ENCODE data around the gene ZMYND19.
"Not testable (repeated sequence)": the region's sequence is repeated elsewhere in the genome, so short reads cannot be mapped to it uniquely, and the experiment has no call there.

Gene ZMYND19

GRCh38 chr9:137564134-137564533 is 26.2 kb downstream of the ZMYND19 start:
- Histone ChIP-seq H3K4me3 (replicated peaks; ENCODE audit: low read depth, low read length) (no peak overlapping the region), H3K27me3 (replicated peaks; ENCODE audit: control insufficient read depth, insufficient read depth, low read length) (no peaks in the 10 kb centered on the region), H3K36me3 (ENCODE audit: control insufficient read depth, insufficient read depth, low read length) (peaks cover 6% of the 10 kb centered on the region)
- no peak for TF ChIP-seq CTCF (IDR thresholded peaks at IDR 0.05; ENCODE audit: insufficient read depth, low read length, poor library complexity, severe bottlenecking)
- no peak for DNase-seq (ENCODE audit: extremely low read depth, insufficient read length)

- no peak for TF ChIP-seq CTCF (IDR thresholded peaks at IDR 0.05; ENCODE audit: insufficient read depth, low read length, poor library complexity, severe bottlenecking)
- Histone ChIP-seq H3K27me3 (replicated peaks; ENCODE audit: control insufficient read depth, insufficient read depth, low read length) (no peaks in the 10 kb centered on the region), H3K4me3 (replicated peaks; ENCODE audit: low read depth, low read length) (no peak overlapping the region), H3K36me3 (ENCODE audit: control insufficient read depth, insufficient read depth, low read length) (peaks cover 15% of the 10 kb centered on the region)
- no peak for DNase-seq (ENCODE audit: extremely low read depth, insufficient read length)
Observed at GRCh38 chr9:137558127-137558526, 32.2 kb downstream of the ZMYND19 start.

- no peaks in the 10 kb centered on the region for H3K27me3 ChIP-seq (replicated peaks; ENCODE audit: control insufficient read depth, insufficient read depth, low read length)
- DNase-seq (ENCODE audit: extremely low read depth, insufficient read length) = no peak
- peaks cover 15% of the 10 kb centered on the region for H3K36me3 ChIP-seq (ENCODE audit: control insufficient read depth, insufficient read depth, low read length)
- no peak for TF ChIP-seq CTCF (IDR thresholded peaks at IDR 0.05; ENCODE audit: insufficient read depth, low read length, poor library complexity, severe bottlenecking)
- H3K4me3 ChIP-seq (replicated peaks; ENCODE audit: low read depth, low read length) = no peak overlapping the region
Observed at GRCh38 chr9:137556069-137556838, 34.1 kb downstream of the ZMYND19 start.

GRCh38 chr9:137555179-137555578 is 35.1 kb downstream of the ZMYND19 start:
- no peak for TF ChIP-seq CTCF (IDR thresholded peaks at IDR 0.05; ENCODE audit: insufficient read depth, low read length, poor library complexity, severe bottlenecking)
- Histone ChIP-seq H3K36me3 (ENCODE audit: control insufficient read depth, insufficient read depth, low read length) (peaks cover 15% of the 10 kb centered on the region), H3K4me3 (replicated peaks; ENCODE audit: low read depth, low read length) (no peak overlapping the region), H3K27me3 (replicated peaks; ENCODE audit: control insufficient read depth, insufficient read depth, low read length) (no peaks in the 10 kb centered on the region)
- no peak for DNase-seq (ENCODE audit: extremely low read depth, insufficient read length)

- no peak for DNase-seq (ENCODE audit: extremely low read depth, insufficient read length)
- H3K36me3 ChIP-seq (ENCODE audit: control insufficient read depth, insufficient read depth, low read length) = peaks cover 15% of the 10 kb centered on the region
- H3K27me3 ChIP-seq (replicated peaks; ENCODE audit: control insufficient read depth, insufficient read depth, low read length) = no peaks in the 10 kb centered on the region
- TF ChIP-seq CTCF (IDR thresholded peaks at IDR 0.05; ENCODE audit: insufficient read depth, low read length, poor library complexity, severe bottlenecking) = no peak
- no peak overlapping the region for H3K4me3 ChIP-seq (replicated peaks; ENCODE audit: low read depth, low read length)
Observed at GRCh38 chr9:137554349-137554748, 36.0 kb downstream of the ZMYND19 start.

- H3K27me3 ChIP-seq (replicated peaks; ENCODE audit: control insufficient read depth, insufficient read depth, low read length); DNase-seq (ENCODE audit: extremely low read depth, insufficient read length); H3K4me3 ChIP-seq (replicated peaks; ENCODE audit: low read depth, low read length): not testable (repeated sequence)
- peaks cover 15% of the 10 kb centered on the region for H3K36me3 ChIP-seq (ENCODE audit: control insufficient read depth, insufficient read depth, low read length)
Observed at GRCh38 chr9:137553654-137554053, 36.7 kb downstream of the ZMYND19 start.
